Measurements from ENCODE around the gene KRIT1. TPM values are rescaled to one million over a fixed set of nuclear protein-coding genes. Genes with fewer than 3 reads are reported as not detected.

Gene KRIT1
- total and polyA plus RNA-seq, 7 donors, result 12.4 to 31.7 (median 26.5) TPM

GRCh38 chr7:92228742-92229141 is 17.0 kb downstream of the KRIT1 start:
- DNase-seq (no peak), ATAC-seq (no peak)
- intact Hi-C loops (cut with DNase I), result no loop called here
- Histone ChIP-seq H3K36me3 (ENCODE audit: insufficient read depth in 1 of 2, low read depth in 1 of 2) (peaks cover 0 to 99% of the 10 kb centered on the region in 2 donors), H3K27me3 (ENCODE audit: insufficient read depth in 3 of 3, low read length in 2 of 3) (no peaks in the 10 kb centered on the region), H3K4me1 (no peaks in the 10 kb centered on the region), H3K27ac (no peak overlapping the region), H3K4me3 (no peak overlapping the region), H3K9me3 (no peaks in the 10 kb centered on the region)
- WGBS, 3 donors, result 97 to 100% (median 98%) methylated on average over 2 of the region's 2 CpGs
- no peak for TF ChIP-seq CTCF (IDR thresholded peaks at IDR 0.05)

DNA sequence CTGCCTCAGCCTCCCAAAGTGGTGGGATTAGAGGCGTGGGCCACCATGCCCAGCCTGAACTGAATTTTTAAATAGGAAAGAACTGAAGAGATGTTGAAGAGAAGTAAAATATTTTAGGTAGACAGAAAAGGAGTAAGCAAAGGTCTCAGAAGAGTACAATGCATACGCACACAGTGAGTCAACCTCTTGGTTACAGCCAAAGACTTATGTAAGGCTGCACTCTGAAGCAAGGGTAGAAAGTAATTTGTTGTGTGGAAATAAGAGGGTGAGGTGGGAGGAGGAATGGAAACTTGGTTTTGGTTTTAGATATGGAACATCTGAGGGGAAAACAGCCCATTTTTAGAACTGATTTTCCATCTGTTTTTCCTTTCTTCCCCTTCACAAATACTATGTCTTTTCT is 17.6 kb downstream of the KRIT1 start:
- ATAC-seq (no peak), DNase-seq (no peak)
- no peaks in the 10 kb centered on the region for H3K9me3 ChIP-seq
- no peaks in the 10 kb centered on the region for H3K27me3 ChIP-seq (ENCODE audit: insufficient read depth in 3 of 3, low read length in 2 of 3)
- WGBS, 3 donors, result 95 to 99% (median 96%) methylated on average over 2 of the region's 2 CpGs
- intact Hi-C loops (cut with DNase I), result no loop called here
- H3K4me1 ChIP-seq, result no peaks in the 10 kb centered on the region
- TF ChIP-seq CTCF (IDR thresholded peaks at IDR 0.05), result no peak
- H3K4me3 ChIP-seq, result no peak overlapping the region
- H3K36me3 ChIP-seq (ENCODE audit: insufficient read depth in 1 of 2, low read depth in 1 of 2), result peaks cover 0 to 98% of the 10 kb centered on the region in 2 donors
- no peak overlapping the region for H3K27ac ChIP-seq

- TF ChIP-seq CTCF (IDR thresholded peaks at IDR 0.05), result no peak
- intact Hi-C loops (cut with DNase I), result no loop called here
- Histone ChIP-seq H3K4me3 (no peak overlapping the region), H3K27ac (no peak overlapping the region), H3K4me1 (no peaks in the 10 kb centered on the region), H3K36me3 (ENCODE audit: insufficient read depth in 1 of 2, low read depth in 1 of 2) (peaks cover 0 to 97% of the 10 kb centered on the region in 2 donors), H3K27me3 (ENCODE audit: insufficient read depth in 3 of 3, low read length in 2 of 3) (no peaks in the 10 kb centered on the region), H3K9me3 (no peaks in the 10 kb centered on the region)
- no peak for ATAC-seq
- DNase-seq, result no peak
- 89 to 96% (median 92%) methylated on average over 4 of the region's 4 CpGs for WGBS, 3 donors
Observed at GRCh38 chr7:92226981-92227380, 18.7 kb downstream of the KRIT1 start.

GRCh38 chr7:92221766-92222165 is 23.9 kb downstream of the KRIT1 start:
- WGBS, 3 donors, result 96 to 99% (median 98%) methylated on average over 3 of the region's 3 CpGs
- Histone ChIP-seq H3K27me3 (ENCODE audit: insufficient read depth in 3 of 3, low read length in 2 of 3) (no peaks in the 10 kb centered on the region), H3K36me3 (ENCODE audit: insufficient read depth in 1 of 2, low read depth in 1 of 2) (peaks cover 6 to 99% of the 10 kb centered on the region in 2 donors), H3K27ac (no peak overlapping the region), H3K4me3 (no peak overlapping the region), H3K4me1 (no peaks in the 10 kb centered on the region), H3K9me3 (no peaks in the 10 kb centered on the region)
- DNase-seq (no peak), ATAC-seq (no peak)
- intact Hi-C loops (cut with DNase I), result loop anchor here in 1 of 2 donors (5.0 kb wide), 1 partner anchor 124 kb away; no protein-coding TSS in a partner anchor
- no peak for TF ChIP-seq CTCF (IDR thresholded peaks at IDR 0.05)

GRCh38 chr7:92206672-92207071 is 39.0 kb downstream of the KRIT1 start:
- ATAC-seq, result no peak
- no peak for DNase-seq
- no peaks in the 10 kb centered on the region for H3K27me3 ChIP-seq (ENCODE audit: insufficient read depth in 3 of 3, low read length in 2 of 3)
- WGBS, 3 donors, result 94 to 95% (median 94%) methylated on average over 1 of the region's 1 CpG
- H3K4me3 ChIP-seq, result no peak overlapping the region
- no peak overlapping the region for H3K27ac ChIP-seq
- intact Hi-C loops (cut with DNase I), result no loop called here
- H3K4me1 ChIP-seq, result no peaks in the 10 kb centered on the region
- H3K36me3 ChIP-seq (ENCODE audit: insufficient read depth in 1 of 2, low read depth in 1 of 2), result peaks cover under 1 to 92% of the 10 kb centered on the region in 2 donors
- TF ChIP-seq CTCF (IDR thresholded peaks at IDR 0.05), result no peak
- peaks cover 7% of the 10 kb centered on the region for H3K9me3 ChIP-seq
